ENCODE results near the gene SPTB. TPM values are rescaled to one million over a fixed set of nuclear protein-coding genes. Genes with fewer than 3 reads are reported as not detected.

The SPTB gene
- total and polyA plus RNA-seq, 10 of the 15 experiments (the other 5 are each of a cell fraction or from before 2014, with no cell fraction given), result under 0.01 to 0.04 (median 0.02) TPM; not detected in 4

DNA sequence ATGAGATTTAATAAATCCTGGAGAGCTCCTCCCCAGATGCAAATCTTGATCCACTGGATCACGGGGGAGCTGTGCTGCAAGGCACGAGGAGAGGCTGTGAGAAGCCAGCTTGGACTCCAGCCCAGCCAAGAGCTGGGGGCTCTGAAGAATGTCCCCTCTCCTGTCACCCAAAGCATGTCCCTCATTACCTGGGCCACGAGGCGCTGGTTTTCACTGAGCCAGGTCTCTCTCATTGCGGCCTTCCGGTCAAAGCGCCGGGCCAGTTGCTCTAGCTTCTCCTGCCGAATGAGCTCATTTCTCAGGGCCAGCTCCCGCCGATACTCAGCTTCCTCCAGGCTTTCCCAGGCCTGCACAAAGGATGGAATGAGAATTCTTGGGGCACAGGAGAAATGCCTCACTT, 83.3 kb downstream of the SPTB start (continued):
- TF ChIP-seq, protein P1, sequence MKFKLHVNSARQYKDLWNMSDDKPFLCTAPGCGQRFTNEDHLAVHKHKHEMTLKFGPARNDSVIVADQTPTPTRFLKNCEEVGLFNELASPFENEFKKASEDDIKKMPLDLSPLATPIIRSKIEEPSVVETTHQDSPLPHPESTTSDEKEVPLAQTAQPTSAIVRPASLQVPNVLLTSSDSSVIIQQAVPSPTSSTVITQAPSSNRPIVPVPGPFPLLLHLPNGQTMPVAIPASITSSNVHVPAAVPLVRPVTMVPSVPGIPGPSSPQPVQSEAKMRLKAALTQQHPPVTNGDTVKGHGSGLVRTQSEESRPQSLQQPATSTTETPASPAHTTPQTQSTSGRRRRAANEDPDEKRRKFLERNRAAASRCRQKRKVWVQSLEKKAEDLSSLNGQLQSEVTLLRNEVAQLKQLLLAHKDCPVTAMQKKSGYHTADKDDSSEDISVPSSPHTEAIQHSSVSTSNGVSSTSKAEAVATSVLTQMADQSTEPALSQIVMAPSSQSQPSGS (IDR thresholded peaks at IDR 0.05; ENCODE audit: low read length), result no peak
- no peak for TF ChIP-seq EED (IDR thresholded peaks at IDR 0.05; ENCODE audit: low read depth)
- no peak for TF ChIP-seq TCF3 (IDR thresholded peaks at IDR 0.05; ENCODE audit: borderline replicate concordance, insufficient read depth, low read depth, low read length)
- TF ChIP-seq, protein P2, sequence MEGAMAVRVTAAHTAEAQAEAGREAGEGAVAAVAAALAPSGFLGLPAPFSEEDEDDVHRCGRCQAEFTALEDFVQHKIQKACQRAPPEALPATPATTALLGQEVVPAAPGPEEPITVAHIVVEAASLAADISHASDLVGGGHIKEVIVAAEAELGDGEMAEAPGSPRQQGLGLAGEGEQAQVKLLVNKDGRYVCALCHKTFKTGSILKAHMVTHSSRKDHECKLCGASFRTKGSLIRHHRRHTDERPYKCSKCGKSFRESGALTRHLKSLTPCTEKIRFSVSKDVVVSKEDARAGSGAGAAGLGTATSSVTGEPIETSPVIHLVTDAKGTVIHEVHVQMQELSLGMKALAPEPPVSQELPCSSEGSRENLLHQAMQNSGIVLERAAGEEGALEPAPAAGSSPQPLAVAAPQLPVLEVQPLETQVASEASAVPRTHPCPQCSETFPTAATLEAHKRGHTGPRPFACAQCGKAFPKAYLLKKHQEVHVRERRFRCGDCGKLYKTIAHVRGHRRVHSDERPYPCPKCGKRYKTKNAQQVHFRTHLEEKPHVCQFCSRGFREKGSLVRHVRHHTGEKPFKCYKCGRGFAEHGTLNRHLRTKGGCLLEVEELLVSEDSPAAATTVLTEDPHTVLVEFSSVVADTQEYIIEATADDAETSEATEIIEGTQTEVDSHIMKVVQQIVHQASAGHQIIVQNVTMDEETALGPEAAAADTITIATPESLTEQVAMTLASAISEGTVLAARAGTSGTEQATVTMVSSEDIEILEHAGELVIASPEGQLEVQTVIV (IDR thresholded peaks at IDR 0.05; ENCODE audit: borderline replicate concordance, partially characterized antibody), result no peak
- TF ChIP-seq, protein P3, sequence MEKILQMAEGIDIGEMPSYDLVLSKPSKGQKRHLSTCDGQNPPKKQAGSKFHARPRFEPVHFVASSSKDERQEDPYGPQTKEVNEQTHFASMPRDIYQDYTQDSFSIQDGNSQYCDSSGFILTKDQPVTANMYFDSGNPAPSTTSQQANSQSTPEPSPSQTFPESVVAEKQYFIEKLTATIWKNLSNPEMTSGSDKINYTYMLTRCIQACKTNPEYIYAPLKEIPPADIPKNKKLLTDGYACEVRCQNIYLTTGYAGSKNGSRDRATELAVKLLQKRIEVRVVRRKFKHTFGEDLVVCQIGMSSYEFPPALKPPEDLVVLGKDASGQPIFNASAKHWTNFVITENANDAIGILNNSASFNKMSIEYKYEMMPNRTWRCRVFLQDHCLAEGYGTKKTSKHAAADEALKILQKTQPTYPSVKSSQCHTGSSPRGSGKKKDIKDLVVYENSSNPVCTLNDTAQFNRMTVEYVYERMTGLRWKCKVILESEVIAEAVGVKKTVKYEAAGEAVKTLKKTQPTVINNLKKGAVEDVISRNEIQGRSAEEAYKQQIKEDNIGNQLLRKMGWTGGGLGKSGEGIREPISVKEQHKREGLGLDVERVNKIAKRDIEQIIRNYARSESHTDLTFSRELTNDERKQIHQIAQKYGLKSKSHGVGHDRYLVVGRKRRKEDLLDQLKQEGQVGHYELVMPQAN (conservative IDR thresholded peaks at IDR 0.05), result no peak
- TF ChIP-seq SMC3 (IDR thresholded peaks at IDR 0.05; ENCODE audit: borderline replicate concordance, low read length), result no peak
- TF ChIP-seq, protein P4, sequence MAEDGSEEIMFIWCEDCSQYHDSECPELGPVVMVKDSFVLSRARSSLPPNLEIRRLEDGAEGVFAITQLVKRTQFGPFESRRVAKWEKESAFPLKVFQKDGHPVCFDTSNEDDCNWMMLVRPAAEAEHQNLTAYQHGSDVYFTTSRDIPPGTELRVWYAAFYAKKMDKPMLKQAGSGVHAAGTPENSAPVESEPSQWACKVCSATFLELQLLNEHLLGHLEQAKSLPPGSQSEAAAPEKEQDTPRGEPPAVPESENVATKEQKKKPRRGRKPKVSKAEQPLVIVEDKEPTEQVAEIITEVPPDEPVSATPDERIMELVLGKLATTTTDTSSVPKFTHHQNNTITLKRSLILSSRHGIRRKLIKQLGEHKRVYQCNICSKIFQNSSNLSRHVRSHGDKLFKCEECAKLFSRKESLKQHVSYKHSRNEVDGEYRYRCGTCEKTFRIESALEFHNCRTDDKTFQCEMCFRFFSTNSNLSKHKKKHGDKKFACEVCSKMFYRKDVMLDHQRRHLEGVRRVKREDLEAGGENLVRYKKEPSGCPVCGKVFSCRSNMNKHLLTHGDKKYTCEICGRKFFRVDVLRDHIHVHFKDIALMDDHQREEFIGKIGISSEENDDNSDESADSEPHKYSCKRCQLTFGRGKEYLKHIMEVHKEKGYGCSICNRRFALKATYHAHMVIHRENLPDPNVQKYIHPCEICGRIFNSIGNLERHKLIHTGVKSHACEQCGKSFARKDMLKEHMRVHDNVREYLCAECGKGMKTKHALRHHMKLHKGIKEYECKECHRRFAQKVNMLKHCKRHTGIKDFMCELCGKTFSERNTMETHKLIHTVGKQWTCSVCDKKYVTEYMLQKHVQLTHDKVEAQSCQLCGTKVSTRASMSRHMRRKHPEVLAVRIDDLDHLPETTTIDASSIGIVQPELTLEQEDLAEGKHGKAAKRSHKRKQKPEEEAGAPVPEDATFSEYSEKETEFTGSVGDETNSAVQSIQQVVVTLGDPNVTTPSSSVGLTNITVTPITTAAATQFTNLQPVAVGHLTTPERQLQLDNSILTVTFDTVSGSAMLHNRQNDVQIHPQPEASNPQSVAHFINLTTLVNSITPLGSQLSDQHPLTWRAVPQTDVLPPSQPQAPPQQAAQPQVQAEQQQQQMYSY (CRISPR knock-in tag; IDR thresholded peaks at IDR 0.05), result no peak
- TF ChIP-seq, protein P5, sequence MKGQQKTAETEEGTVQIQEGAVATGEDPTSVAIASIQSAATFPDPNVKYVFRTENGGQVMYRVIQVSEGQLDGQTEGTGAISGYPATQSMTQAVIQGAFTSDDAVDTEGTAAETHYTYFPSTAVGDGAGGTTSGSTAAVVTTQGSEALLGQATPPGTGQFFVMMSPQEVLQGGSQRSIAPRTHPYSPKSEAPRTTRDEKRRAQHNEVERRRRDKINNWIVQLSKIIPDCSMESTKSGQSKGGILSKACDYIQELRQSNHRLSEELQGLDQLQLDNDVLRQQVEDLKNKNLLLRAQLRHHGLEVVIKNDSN (IDR thresholded peaks at IDR 0.05; ENCODE audit: borderline replicate concordance, extremely low read length, insufficient read depth, low read depth, low read length), result no peak
- no peak for TF ChIP-seq POU2F2 (IDR thresholded peaks at IDR 0.05; ENCODE audit: borderline replicate concordance, low read depth, low read length)
- TF ChIP-seq RELA (IDR thresholded peaks at IDR 0.05; ENCODE audit: borderline replicate concordance, partially characterized antibody), result no peak
